ENCODE results near the gene PKM.
"Not testable (repeated sequence)": the region's sequence is repeated elsewhere in the genome, so short reads cannot be mapped to it uniquely, and the experiment has no call there.

The PKM gene

GRCh38 chr15:72176159-72176558 lies 54.8 kb downstream of the PKM start:
- no peaks in the 10 kb centered on the region for H3K9me3 Mint-ChIP-seq
- peaks cover 29% of the 10 kb centered on the region for H3K27me3 Mint-ChIP-seq
- H3K4me1 Mint-ChIP-seq: no peaks in the 10 kb centered on the region
- DNase-seq (ENCODE audit: low spot score in 2 of 2) (no peak), ATAC-seq (replicated peaks; ENCODE audit: extremely low read depth, poor library complexity, severe bottlenecking) (no peak)
- no peaks in the 10 kb centered on the region for H3K36me3 Mint-ChIP-seq (ENCODE audit: insufficient read depth)
- H3K27ac Mint-ChIP-seq (ENCODE audit: low read depth): no peak overlapping the region
- no peak overlapping the region for H3K4me3 Mint-ChIP-seq

GRCh38 chr15:72175186-72176044 lies 55.6 kb downstream of the PKM start:
- Mint-ChIP-seq H3K27ac (ENCODE audit: low read depth) (no peak overlapping the region), H3K9me3 (no peaks in the 10 kb centered on the region), H3K27me3 (peaks cover 21% of the 10 kb centered on the region), H3K4me1 (no peaks in the 10 kb centered on the region), H3K36me3 (ENCODE audit: insufficient read depth) (no peaks in the 10 kb centered on the region), H3K4me3 (no peak overlapping the region)
- DNase-seq (ENCODE audit: low spot score in 2 of 2) (no peak), ATAC-seq (replicated peaks; ENCODE audit: extremely low read depth, poor library complexity, severe bottlenecking) (no peak)

GRCh38 chr15:72174551-72175165 lies 56.3 kb downstream of the PKM start:
- ATAC-seq (replicated peaks; ENCODE audit: extremely low read depth, poor library complexity, severe bottlenecking) (no peak), DNase-seq (ENCODE audit: low spot score in 2 of 2) (no peak)
- H3K9me3 Mint-ChIP-seq: no peaks in the 10 kb centered on the region
- no peaks in the 10 kb centered on the region for H3K4me1 Mint-ChIP-seq
- no peaks in the 10 kb centered on the region for H3K36me3 Mint-ChIP-seq (ENCODE audit: insufficient read depth)
- H3K4me3 Mint-ChIP-seq: no peak overlapping the region
- no peak overlapping the region for H3K27ac Mint-ChIP-seq (ENCODE audit: low read depth)
- H3K27me3 Mint-ChIP-seq: peaks cover 21% of the 10 kb centered on the region

- H3K36me3 Mint-ChIP-seq (ENCODE audit: insufficient read depth): no peaks in the 10 kb centered on the region
- no peaks in the 10 kb centered on the region for H3K4me1 Mint-ChIP-seq
- H3K4me3 Mint-ChIP-seq: no peak overlapping the region
- no peak for ATAC-seq (replicated peaks; ENCODE audit: extremely low read depth, poor library complexity, severe bottlenecking)
- no peaks in the 10 kb centered on the region for H3K9me3 Mint-ChIP-seq
- no peak for DNase-seq (ENCODE audit: low spot score in 2 of 2)
- H3K27me3 Mint-ChIP-seq: peaks cover 21% of the 10 kb centered on the region
- H3K27ac Mint-ChIP-seq (ENCODE audit: low read depth): no peak overlapping the region
Measured at GRCh38 chr15:72173864-72174550, 57.0 kb downstream of the PKM start.

- H3K27me3 Mint-ChIP-seq: peaks cover 21% of the 10 kb centered on the region
- no peaks in the 10 kb centered on the region for H3K36me3 Mint-ChIP-seq (ENCODE audit: insufficient read depth)
Measured at GRCh38 chr15:72173401-72173800, 57.6 kb downstream of the PKM start.

GRCh38 chr15:72172796-72173195 lies 58.2 kb downstream of the PKM start:
- no peak for ATAC-seq (replicated peaks; ENCODE audit: extremely low read depth, poor library complexity, severe bottlenecking)
- Mint-ChIP-seq H3K4me3 (no peak overlapping the region), H3K36me3 (ENCODE audit: insufficient read depth) (no peaks in the 10 kb centered on the region), H3K4me1 (peaks cover 7% of the 10 kb centered on the region), H3K27ac (ENCODE audit: low read depth) (no peak overlapping the region), H3K9me3 (no peaks in the 10 kb centered on the region), H3K27me3 (peaks cover 21% of the 10 kb centered on the region)
- DNase-seq (ENCODE audit: low spot score in 2 of 2): no peak

More at GRCh38 chr15:72173401-72173800, 57.6 kb downstream of the PKM start:
- no peak for DNase-seq (ENCODE audit: low spot score in 2 of 2)
- Mint-ChIP-seq H3K4me1 (peaks cover under 1% of the 10 kb centered on the region), H3K27ac (ENCODE audit: low read depth) (no peak overlapping the region), H3K4me3 (no peak overlapping the region), H3K9me3 (no peaks in the 10 kb centered on the region)
- no peak for ATAC-seq (replicated peaks; ENCODE audit: extremely low read depth, poor library complexity, severe bottlenecking)

GRCh38 chr15:72171978-72172377 lies 59.0 kb downstream of the PKM start:
- not testable (repeated sequence) for DNase-seq (ENCODE audit: low spot score in 2 of 2); H3K9me3 Mint-ChIP-seq; H3K4me3 Mint-ChIP-seq; H3K4me1 Mint-ChIP-seq; ATAC-seq (replicated peaks; ENCODE audit: extremely low read depth, poor library complexity, severe bottlenecking); H3K36me3 Mint-ChIP-seq (ENCODE audit: insufficient read depth); H3K27ac Mint-ChIP-seq (ENCODE audit: low read depth)
- peaks cover 23% of the 10 kb centered on the region for H3K27me3 Mint-ChIP-seq

GRCh38 chr15:72170691-72171090 lies 60.3 kb downstream of the PKM start:
- ATAC-seq (replicated peaks; ENCODE audit: extremely low read depth, poor library complexity, severe bottlenecking): no peak

GRCh38 chr15:72169921-72170611 lies 60.9 kb downstream of the PKM start:
- Mint-ChIP-seq H3K4me1 (peaks cover 7% of the 10 kb centered on the region), H3K27me3 (peaks cover 23% of the 10 kb centered on the region), H3K9me3 (no peaks in the 10 kb centered on the region), H3K27ac (ENCODE audit: low read depth) (no peak overlapping the region), H3K4me3 (no peak overlapping the region), H3K36me3 (ENCODE audit: insufficient read depth) (no peaks in the 10 kb centered on the region)
- DNase-seq (ENCODE audit: low spot score in 2 of 2) (no peak), ATAC-seq (replicated peaks; ENCODE audit: extremely low read depth, poor library complexity, severe bottlenecking) (no peak)

More at GRCh38 chr15:72170691-72171090, 60.3 kb downstream of the PKM start:
- peaks cover 29% of the 10 kb centered on the region for H3K27me3 Mint-ChIP-seq
- no peaks in the 10 kb centered on the region for H3K9me3 Mint-ChIP-seq
- no peaks in the 10 kb centered on the region for H3K36me3 Mint-ChIP-seq (ENCODE audit: insufficient read depth)
- H3K4me3 Mint-ChIP-seq: no peak overlapping the region
- peaks cover 7% of the 10 kb centered on the region for H3K4me1 Mint-ChIP-seq
- DNase-seq (ENCODE audit: low spot score in 2 of 2): no peak
- H3K27ac Mint-ChIP-seq (ENCODE audit: low read depth): no peak overlapping the region

GRCh38 chr15:72169236-72169920 lies 61.6 kb downstream of the PKM start:
- H3K27ac Mint-ChIP-seq (ENCODE audit: low read depth): no peak overlapping the region
- ATAC-seq (replicated peaks; ENCODE audit: extremely low read depth, poor library complexity, severe bottlenecking) (no peak), DNase-seq (ENCODE audit: low spot score in 2 of 2) (no peak)
- peaks cover 7% of the 10 kb centered on the region for H3K4me1 Mint-ChIP-seq
- H3K27me3 Mint-ChIP-seq: peaks cover 16% of the 10 kb centered on the region
- H3K9me3 Mint-ChIP-seq: no peaks in the 10 kb centered on the region
- H3K36me3 Mint-ChIP-seq (ENCODE audit: insufficient read depth): no peaks in the 10 kb centered on the region
- H3K4me3 Mint-ChIP-seq: no peak overlapping the region

- ATAC-seq (replicated peaks; ENCODE audit: extremely low read depth, poor library complexity, severe bottlenecking) (no peak), DNase-seq (ENCODE audit: low spot score in 2 of 2) (no peak)
- peaks cover 10% of the 10 kb centered on the region for H3K27me3 Mint-ChIP-seq
- H3K4me3 Mint-ChIP-seq: no peak overlapping the region
- no peaks in the 10 kb centered on the region for H3K9me3 Mint-ChIP-seq
- no peaks in the 10 kb centered on the region for H3K36me3 Mint-ChIP-seq (ENCODE audit: insufficient read depth)
- no peak overlapping the region for H3K27ac Mint-ChIP-seq (ENCODE audit: low read depth)
- peaks cover 7% of the 10 kb centered on the region for H3K4me1 Mint-ChIP-seq
Measured at GRCh38 chr15:72168808-72169190, 62.2 kb downstream of the PKM start.

Measured in central memory CD8-positive, alpha-beta T cell (primary cell).